NCI-H774 (cell line): ENCODE measurements around the gene PPP1CA.
A peak's percentile ranks its signal among the peaks of the same experiment; 100 is the strongest.
"Not testable (repeated sequence)": the region's sequence is repeated elsewhere in the genome, so short reads cannot be mapped to it uniquely, and the experiment has no call there.

ENCODE experiments used
- DNase-seq: peaks from one replicate; lab custom pipeline; 2025; lab: John Stamatoyannopoulos, UW

The PPP1CA gene

GRCh38 chr11:67402192-67402839, 658 bp upstream of the PPP1CA start:
- not testable (repeated sequence) for DNase-seq

GRCh38 chr11:67400942-67401494, 640 bp downstream of the PPP1CA start:
- no peak for DNase-seq

GRCh38 chr11:67400251-67400941, 1.3 kb downstream of the PPP1CA start:
- DNase-seq, result no peak

- no peak for DNase-seq
These were observed 2.7 kb downstream of the PPP1CA start for GRCh38 chr11:67398661-67399563.

GRCh38 chr11:67397986-67398660, 3.5 kb downstream of the PPP1CA start:
- DNase-seq, result no peak

- DNase-seq, result no peak
These were observed 4.1 kb downstream of the PPP1CA start for GRCh38 chr11:67397536-67397935.

- no peak for DNase-seq
These were observed 4.9 kb downstream of the PPP1CA start for GRCh38 chr11:67396587-67397389.

GRCh38 chr11:67396259-67396581, 5.4 kb downstream of the PPP1CA start:
- no peak for DNase-seq

- DNase-seq, result no peak
These were observed 6.0 kb downstream of the PPP1CA start for GRCh38 chr11:67395555-67396258.

- DNase-seq, result no peak
These were observed 7.7 kb downstream of the PPP1CA start for GRCh38 chr11:67393990-67394389.

GRCh38 chr11:67393437-67393836, 8.2 kb downstream of the PPP1CA start:
- no peak for DNase-seq

GRCh38 chr11:67392183-67392715, 9.4 kb downstream of the PPP1CA start:
- no peak for DNase-seq

- DNase-seq, result peak; percentile 95
These were observed 10.1 kb downstream of the PPP1CA start, which contains the start of gene RAD9A for GRCh38 chr11:67391304-67392182. TSS of gene RAD9A (plus strand) at chr11:67391986. CDS start at chr11:67392045, 59 bp downstream.

GRCh38 chr11:67390947-67391303, 10.7 kb downstream of the PPP1CA start:
- no peak for DNase-seq

- DNase-seq, result no peak
These were observed 12.2 kb downstream of the PPP1CA start for GRCh38 chr11:67389477-67389876.

- no peak for DNase-seq
These were observed 14.1 kb downstream of the PPP1CA start for GRCh38 chr11:67387518-67387917.

- DNase-seq, result no peak
These were observed 14.6 kb downstream of the PPP1CA start for GRCh38 chr11:67387069-67387468.

GRCh38 chr11:67384851-67385366, 16.7 kb downstream of the PPP1CA start:
- DNase-seq, result no peak
